ENCODE data around the gene ANO10. TPM values are rescaled to one million over a fixed set of nuclear protein-coding genes. Genes with fewer than 3 reads are reported as not detected.
"Not testable (repeated sequence)": the region's sequence is repeated elsewhere in the genome, so short reads cannot be mapped to it uniquely, and the experiment has no call there.

Gene ANO10, protein sequence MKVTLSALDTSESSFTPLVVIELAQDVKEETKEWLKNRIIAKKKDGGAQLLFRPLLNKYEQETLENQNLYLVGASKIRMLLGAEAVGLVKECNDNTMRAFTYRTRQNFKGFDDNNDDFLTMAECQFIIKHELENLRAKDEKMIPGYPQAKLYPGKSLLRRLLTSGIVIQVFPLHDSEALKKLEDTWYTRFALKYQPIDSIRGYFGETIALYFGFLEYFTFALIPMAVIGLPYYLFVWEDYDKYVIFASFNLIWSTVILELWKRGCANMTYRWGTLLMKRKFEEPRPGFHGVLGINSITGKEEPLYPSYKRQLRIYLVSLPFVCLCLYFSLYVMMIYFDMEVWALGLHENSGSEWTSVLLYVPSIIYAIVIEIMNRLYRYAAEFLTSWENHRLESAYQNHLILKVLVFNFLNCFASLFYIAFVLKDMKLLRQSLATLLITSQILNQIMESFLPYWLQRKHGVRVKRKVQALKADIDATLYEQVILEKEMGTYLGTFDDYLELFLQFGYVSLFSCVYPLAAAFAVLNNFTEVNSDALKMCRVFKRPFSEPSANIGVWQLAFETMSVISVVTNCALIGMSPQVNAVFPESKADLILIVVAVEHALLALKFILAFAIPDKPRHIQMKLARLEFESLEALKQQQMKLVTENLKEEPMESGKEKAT
- total RNA-seq = 1 to 10 TPM; 9.3 to 9.7 TPM

DNA sequence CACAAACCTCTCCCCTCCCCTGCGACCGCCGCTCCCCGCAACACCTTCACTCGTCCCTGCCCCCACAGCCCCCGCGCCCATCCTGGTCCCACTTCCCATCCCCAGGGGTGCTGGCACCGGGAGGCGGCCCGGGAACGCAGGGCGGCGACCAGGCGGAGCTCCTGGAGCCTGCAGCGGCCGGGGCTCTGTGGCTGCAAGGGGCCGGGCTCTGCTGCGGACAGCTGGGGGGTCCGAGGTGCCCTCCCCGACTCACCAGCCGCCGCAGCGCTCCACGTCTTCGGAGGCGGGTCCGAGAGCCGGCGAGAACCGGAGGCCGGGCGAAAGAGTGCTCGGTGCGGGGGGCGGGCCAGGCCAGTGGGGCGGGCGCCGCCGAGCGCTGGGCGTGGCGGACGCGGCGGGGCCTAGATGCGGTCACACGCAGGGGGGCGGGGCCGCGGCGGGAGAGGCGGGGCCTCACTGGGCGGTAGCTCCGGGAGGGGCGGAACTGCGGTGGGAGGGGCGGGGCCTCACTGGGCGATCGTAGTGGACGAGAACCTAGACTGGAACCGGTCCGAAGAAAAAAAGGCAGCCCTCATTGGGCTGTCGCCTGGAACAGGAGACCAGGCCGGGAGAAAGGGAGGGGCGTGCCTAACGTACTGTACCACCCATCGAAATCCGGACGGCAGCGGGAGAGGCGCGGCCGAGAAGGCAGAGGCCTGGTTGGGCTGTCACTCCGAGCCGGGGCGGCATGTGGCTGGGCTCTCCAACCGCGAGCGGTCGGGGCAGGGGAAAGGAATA is at the start of gene ANO10:
Gene ANO10, minus strand, starts transcription at position 356 of the 777 bp plus-strand sequence. CDS start 16,159 bp downstream, outside the sequence.
- CTCF ChIA-PET = no interaction called here
- no peaks in the 10 kb centered on the region for H3K36me3 Mint-ChIP-seq (ENCODE audit: low read depth)
- DNase-seq = peak; percentile 97
- H3K4me1 Mint-ChIP-seq (ENCODE audit: low read depth) = peaks cover 8% of the 10 kb centered on the region
- peak within 1 kb of the TSS; percentile 85 for H3K4me3 Mint-ChIP-seq
- no peaks in the 10 kb centered on the region for H3K9me3 Mint-ChIP-seq
- H3K27ac Mint-ChIP-seq = peak within 1 kb of the TSS; percentile 83
- intact Hi-C loops (cut with micrococcal nuclease) = loop anchor here (1.0 to 10.0 kb wide), 8 partner anchors 37 to 1017 kb away; partner anchors contain the start of genes ABHD5, HIGD1A, NKTR and SNRK
- no peaks in the 10 kb centered on the region for H3K27me3 Mint-ChIP-seq (ENCODE audit: low read depth)

DNA sequence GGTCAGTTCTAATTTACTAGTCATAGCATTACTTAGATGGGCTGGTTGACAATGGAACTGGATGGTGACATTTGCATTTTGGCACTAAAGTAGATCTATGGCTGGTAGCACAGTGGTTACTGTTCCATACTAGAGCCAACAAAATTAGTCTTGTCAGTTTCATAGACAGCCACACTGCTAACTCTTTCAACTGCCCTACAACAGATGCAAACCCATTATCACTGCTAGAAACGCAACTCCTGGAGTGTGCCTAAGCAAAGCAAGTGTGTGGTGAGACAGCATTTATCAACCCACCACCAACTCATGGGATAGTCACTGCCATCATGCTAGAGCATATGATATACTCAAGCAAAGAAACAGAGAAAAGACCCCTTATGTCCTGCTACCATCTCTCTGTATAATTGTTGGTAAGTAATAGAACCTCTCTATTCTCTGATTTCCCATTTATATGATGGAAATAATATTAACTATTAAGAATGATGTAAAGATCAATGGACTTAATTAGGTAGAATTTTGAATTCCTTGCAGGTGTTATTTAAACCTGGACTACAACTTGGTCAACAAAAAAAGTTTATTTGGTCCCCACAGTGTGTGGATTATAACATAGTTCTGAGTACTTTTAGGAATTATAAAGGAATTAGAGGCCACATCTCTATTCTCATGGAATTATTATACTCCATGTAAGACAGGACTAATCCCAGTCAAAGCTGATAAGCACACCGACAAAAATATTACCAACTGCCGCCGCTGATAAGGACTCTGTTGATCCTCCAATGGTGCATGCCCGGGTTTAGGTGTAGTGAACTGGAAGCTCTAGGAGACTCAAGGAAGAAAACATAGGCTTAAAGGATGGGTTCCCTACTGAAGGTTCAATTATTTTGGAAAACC is 49.1 kb upstream of the ANO10 start:
- DNase-seq = no peak
- peaks cover 12% of the 10 kb centered on the region for H3K27me3 Mint-ChIP-seq (ENCODE audit: low read depth)
- no peaks in the 10 kb centered on the region for H3K9me3 Mint-ChIP-seq
- H3K4me3 Mint-ChIP-seq = no peak overlapping the region
- H3K36me3 Mint-ChIP-seq (ENCODE audit: low read depth) = no peaks in the 10 kb centered on the region
- H3K27ac Mint-ChIP-seq = no peak overlapping the region
- intact Hi-C loops (cut with micrococcal nuclease) = no loop called here
- H3K4me1 Mint-ChIP-seq (ENCODE audit: low read depth) = no peaks in the 10 kb centered on the region
- CTCF ChIA-PET = no interaction called here

DNA sequence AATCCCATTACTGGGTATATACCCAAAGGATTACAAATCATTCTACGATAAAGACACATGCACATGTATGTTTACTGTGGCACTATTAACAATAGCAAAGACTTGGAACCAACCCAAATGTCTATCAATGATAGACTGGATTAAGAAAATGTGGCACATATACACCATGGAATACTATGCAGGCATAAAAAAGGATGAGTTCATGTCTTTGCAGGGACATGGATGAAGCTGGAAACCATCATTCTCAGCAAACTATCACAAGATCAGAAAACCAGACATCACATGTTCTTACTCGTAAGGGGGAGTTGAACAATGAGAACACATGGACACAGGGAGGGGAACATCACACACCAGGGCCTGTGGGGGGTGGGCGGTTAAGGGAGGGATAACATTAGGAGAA is 43.2 kb upstream of the ANO10 start:
- H3K27ac Mint-ChIP-seq; intact Hi-C loops (cut with micrococcal nuclease); DNase-seq; H3K4me3 Mint-ChIP-seq; H3K4me1 Mint-ChIP-seq (ENCODE audit: low read depth); H3K36me3 Mint-ChIP-seq (ENCODE audit: low read depth); CTCF ChIA-PET; H3K9me3 Mint-ChIP-seq: not testable (repeated sequence)
- peaks cover 12% of the 10 kb centered on the region for H3K27me3 Mint-ChIP-seq (ENCODE audit: low read depth)

DNA sequence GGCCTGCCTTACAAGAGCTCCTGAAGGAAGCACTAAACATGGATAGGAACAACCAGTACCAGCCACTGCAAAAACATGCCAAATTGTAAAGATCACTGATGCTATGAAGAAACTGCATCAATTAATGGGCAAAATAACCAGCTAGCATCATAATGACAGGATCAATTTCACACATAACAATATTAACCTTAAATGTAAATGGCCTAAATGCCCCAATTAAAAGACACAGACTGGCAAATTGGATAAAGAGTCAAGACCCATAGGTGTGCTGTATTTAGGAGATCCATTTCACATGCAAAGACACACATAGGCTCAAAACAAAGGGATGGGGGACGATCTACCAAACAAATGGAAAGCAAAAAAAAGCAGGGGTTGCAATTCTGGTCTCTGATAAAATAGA is 39.6 kb upstream of the ANO10 start:
- DNase-seq; H3K27me3 Mint-ChIP-seq (ENCODE audit: low read depth); H3K36me3 Mint-ChIP-seq (ENCODE audit: low read depth); H3K27ac Mint-ChIP-seq; H3K4me3 Mint-ChIP-seq; H3K9me3 Mint-ChIP-seq; intact Hi-C loops (cut with micrococcal nuclease); CTCF ChIA-PET; H3K4me1 Mint-ChIP-seq (ENCODE audit: low read depth): not testable (repeated sequence)

DNA sequence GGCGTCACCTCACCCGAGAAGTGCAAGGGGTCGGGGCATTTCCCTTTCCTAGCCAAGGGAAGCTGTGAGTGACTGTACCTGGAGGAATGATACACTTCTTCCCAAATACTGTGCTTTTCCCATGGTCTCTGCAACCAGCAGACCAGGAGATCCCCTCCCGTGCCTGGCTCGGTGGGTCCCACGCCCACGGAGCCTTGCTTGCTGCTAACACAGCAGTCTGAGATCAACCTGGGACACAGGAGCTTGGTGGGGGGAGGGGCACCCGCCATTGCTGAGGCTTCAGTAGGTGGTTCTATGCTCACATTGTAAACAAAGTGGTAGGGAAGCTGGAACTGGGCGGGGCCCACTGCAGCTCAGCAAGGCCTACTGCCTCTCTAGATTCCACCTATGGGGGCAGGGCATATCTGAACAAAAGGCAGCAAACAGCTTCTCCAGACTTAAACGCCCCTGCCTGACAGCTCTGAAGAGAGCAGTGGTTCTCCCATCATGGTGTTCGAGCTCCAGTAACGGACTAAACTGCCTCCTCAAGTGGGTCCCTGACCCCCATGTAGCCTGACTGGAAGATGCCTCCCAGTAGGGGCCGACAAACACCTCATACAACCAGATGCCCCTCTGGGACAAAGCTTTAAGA is 37.6 kb upstream of the ANO10 start:
- Mint-ChIP-seq H3K4me1 (ENCODE audit: low read depth) (no peaks in the 10 kb centered on the region), H3K27me3 (ENCODE audit: low read depth) (no peaks in the 10 kb centered on the region), H3K9me3 (no peaks in the 10 kb centered on the region), H3K4me3 (no peak overlapping the region), H3K36me3 (ENCODE audit: low read depth) (no peaks in the 10 kb centered on the region), H3K27ac (no peak overlapping the region)
- intact Hi-C loops (cut with micrococcal nuclease) = no loop called here
- CTCF ChIA-PET = no interaction called here
- no peak for DNase-seq

DNA sequence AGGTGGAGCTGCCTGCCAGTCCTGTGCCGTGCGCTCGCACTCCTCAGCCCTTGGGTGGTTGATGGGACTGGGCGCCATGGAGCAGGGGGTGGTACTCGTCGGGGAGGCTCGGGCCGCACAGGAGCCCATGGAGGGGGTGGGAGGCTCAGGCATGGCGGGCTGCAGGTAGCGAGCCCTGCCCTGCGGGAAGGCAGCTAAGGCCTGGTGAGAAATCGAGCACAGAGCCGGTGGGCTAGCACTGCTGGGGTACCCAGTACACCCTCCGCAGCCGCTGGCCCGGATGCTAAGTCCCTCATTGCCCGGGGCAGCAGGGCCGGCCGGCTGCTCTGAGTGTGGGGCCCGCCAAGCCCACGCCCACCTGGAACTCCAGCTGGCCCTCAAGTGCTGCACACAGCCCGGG is 34.6 kb upstream of the ANO10 start:
- H3K36me3 Mint-ChIP-seq (ENCODE audit: low read depth); DNase-seq; H3K27me3 Mint-ChIP-seq (ENCODE audit: low read depth); CTCF ChIA-PET; H3K4me3 Mint-ChIP-seq; H3K4me1 Mint-ChIP-seq (ENCODE audit: low read depth); H3K27ac Mint-ChIP-seq; H3K9me3 Mint-ChIP-seq; intact Hi-C loops (cut with micrococcal nuclease): not testable (repeated sequence)

DNA sequence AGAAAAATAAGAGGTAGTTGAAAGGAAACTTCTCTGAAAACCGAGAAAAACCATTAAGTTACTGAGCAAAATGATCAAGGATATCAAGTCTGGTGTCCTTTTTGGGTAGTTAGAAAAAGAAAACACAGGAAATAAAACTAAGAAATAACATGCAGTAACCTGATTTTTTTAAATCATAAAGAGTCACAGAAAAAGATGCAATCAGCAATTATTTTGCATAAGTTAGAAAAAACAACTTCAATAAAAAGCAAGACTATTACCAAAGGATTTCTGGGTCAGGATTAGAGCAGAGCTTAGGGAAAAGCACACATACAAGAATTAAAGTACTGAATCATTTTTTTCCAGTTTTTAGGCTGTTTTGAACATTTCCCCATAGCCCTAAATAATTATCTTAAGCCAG is 28.5 kb upstream of the ANO10 start:
- no peaks in the 10 kb centered on the region for H3K9me3 Mint-ChIP-seq
- intact Hi-C loops (cut with micrococcal nuclease) = no loop called here
- H3K36me3 Mint-ChIP-seq (ENCODE audit: low read depth) = no peaks in the 10 kb centered on the region
- no peaks in the 10 kb centered on the region for H3K4me1 Mint-ChIP-seq (ENCODE audit: low read depth)
- H3K4me3 Mint-ChIP-seq = no peak overlapping the region
- no peak overlapping the region for H3K27ac Mint-ChIP-seq
- DNase-seq = no peak
- CTCF ChIA-PET = interaction anchor here (0.7 kb wide), 1 partner anchor 775 kb away, joined by 3 read pairs; no protein-coding TSS in a partner anchor
- H3K27me3 Mint-ChIP-seq (ENCODE audit: low read depth) = peaks cover 6% of the 10 kb centered on the region

DNA sequence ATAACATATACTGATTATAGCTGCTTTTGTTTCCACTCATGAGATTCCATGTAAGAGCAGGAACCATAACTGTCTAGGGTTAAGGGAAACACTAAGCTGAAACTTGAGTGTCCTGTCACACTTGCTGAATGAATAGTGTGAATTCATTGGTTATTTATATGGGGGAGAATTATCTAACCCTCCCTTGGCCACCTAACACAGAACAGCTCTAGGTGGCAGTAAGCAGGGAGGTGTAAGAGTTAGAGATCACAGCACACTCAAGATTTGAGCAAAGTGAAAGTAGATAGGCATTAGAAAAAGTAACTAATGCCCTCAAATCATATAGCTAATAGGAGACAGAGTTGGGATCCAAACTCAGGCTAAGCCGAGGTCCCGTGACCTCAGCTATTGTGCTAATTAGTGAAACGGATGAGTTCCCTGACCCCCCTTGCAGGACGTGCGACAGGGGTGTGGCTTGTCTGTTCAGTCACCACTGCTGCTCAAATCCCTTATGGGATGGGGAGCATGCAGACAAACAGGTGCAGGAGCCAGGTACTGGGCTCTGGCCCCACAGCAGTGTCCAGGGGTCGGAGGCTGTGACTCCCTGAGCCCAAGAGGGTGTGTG is 27.7 kb upstream of the ANO10 start:
- DNase-seq = no peak
- Mint-ChIP-seq H3K4me1 (ENCODE audit: low read depth) (no peaks in the 10 kb centered on the region), H3K36me3 (ENCODE audit: low read depth) (no peaks in the 10 kb centered on the region), H3K27ac (no peak overlapping the region), H3K4me3 (no peak overlapping the region), H3K9me3 (no peaks in the 10 kb centered on the region), H3K27me3 (ENCODE audit: low read depth) (peaks cover 6% of the 10 kb centered on the region)
- intact Hi-C loops (cut with micrococcal nuclease) = no loop called here
- CTCF ChIA-PET = no interaction called here

DNA sequence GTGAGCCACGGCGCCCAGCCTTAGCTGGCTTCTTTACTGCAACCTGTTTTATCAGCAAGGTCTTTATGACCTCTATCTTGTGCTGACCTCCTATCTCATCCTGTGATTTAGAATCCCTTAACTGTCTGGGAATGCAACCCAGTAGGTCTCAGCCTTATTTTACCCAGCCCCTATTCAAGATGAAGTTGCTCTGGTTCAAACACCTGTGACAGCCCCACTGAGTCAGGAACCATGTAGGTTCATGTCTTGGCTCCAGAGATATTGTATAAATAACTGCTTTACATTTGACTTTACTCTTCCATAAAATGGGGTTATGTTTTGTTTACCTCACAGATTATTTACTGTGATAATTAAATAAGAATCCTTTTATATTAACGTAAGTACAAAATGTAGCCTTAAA is 27.1 kb upstream of the ANO10 start:
- H3K36me3 Mint-ChIP-seq (ENCODE audit: low read depth) = no peaks in the 10 kb centered on the region
- CTCF ChIA-PET = no interaction called here

DNA sequence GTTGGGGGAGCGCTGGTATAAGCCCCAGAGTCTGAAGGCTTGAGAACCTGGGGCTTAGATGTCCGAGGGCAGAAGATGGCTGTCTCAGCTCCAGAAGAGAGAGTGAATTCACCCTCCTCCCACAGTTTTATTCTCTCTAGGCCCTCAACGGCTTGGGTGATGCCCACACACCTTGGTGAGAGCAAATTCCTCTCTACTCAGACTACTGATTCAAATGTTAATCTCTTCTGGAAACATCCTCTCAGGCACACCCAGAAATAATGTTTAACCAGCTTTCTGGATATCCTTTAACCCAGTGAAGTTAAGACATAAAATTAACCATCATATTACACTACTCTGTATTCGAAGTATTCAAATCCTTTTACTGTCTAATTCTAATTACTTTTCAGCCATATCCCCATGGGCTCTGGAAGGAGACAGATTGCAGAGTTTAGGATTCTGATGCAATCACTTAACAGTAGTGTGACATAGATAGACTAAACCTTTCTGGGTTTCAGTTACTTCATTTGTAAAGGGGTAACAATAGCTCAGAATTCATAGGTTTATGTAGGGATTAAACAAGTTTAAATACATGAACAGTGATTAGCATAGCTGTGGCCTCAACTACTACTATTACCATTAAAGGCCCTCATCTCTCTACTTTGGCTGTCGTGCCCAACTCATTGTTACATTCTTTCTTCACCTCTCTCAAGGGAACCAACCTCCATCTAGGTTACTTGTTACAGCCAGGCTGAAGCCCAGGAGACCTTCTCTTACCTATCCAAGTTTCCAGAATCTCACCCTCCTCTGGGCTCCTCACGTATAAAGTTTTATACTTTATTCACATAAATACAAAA is 25.7 kb upstream of the ANO10 start:
- Mint-ChIP-seq H3K27ac (no peak overlapping the region), H3K27me3 (ENCODE audit: low read depth) (peaks cover 8% of the 10 kb centered on the region), H3K4me1 (ENCODE audit: low read depth) (no peaks in the 10 kb centered on the region), H3K36me3 (ENCODE audit: low read depth) (no peaks in the 10 kb centered on the region), H3K4me3 (no peak overlapping the region), H3K9me3 (no peaks in the 10 kb centered on the region)
- intact Hi-C loops (cut with micrococcal nuclease) = no loop called here
- DNase-seq = no peak
- CTCF ChIA-PET = no interaction called here

More for the DNA sequence above, 27.1 kb upstream of the ANO10 start:
- no peak overlapping the region for H3K27ac Mint-ChIP-seq
- no peaks in the 10 kb centered on the region for H3K9me3 Mint-ChIP-seq
- no peak overlapping the region for H3K4me3 Mint-ChIP-seq
- peaks cover 7% of the 10 kb centered on the region for H3K27me3 Mint-ChIP-seq (ENCODE audit: low read depth)
- no peak for DNase-seq
- intact Hi-C loops (cut with micrococcal nuclease) = no loop called here
- H3K4me1 Mint-ChIP-seq (ENCODE audit: low read depth) = no peaks in the 10 kb centered on the region

DNA sequence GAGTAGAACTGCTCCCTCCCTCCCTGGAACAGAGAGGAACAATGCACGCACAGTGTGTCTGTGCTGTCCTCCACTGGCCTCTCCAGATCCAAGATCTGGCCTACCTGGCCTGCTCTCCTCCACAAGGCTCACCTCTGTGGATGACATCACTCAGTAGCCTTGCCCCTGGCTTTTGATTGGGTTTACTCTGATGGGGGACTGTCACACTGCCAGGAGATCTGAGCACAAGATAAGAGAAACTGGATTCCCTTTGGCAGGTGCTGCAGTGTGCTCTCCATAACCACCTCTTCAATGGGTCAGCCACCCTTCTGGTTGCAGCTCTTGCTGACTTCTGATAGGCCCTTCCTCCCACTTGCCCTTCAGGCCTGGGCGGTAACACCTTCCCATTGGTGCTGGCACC is 22.6 kb upstream of the ANO10 start:
- intact Hi-C loops (cut with micrococcal nuclease) = no loop called here
- no peaks in the 10 kb centered on the region for H3K9me3 Mint-ChIP-seq
- H3K4me1 Mint-ChIP-seq (ENCODE audit: low read depth) = no peaks in the 10 kb centered on the region
- H3K27me3 Mint-ChIP-seq (ENCODE audit: low read depth) = peaks cover 4% of the 10 kb centered on the region
- no peak overlapping the region for H3K4me3 Mint-ChIP-seq
- H3K36me3 Mint-ChIP-seq (ENCODE audit: low read depth) = no peaks in the 10 kb centered on the region
- DNase-seq = no peak
- CTCF ChIA-PET = no interaction called here
- no peak overlapping the region for H3K27ac Mint-ChIP-seq

Data from activated naive CD4-positive, alpha-beta T cell treated with anti-CD3 and anti-CD28 coated beads for 36 hours (primary cell).